ENCODE data around the gene PTTG1IP. TPM values are rescaled to one million over a fixed set of nuclear protein-coding genes. Genes with fewer than 3 reads are reported as not detected.
A peak's percentile ranks its signal among the peaks of the same experiment; 100 is the strongest.

The PTTG1IP gene
- total RNA-seq, 1 experiment from 2014 or later, result 427 TPM

DNA sequence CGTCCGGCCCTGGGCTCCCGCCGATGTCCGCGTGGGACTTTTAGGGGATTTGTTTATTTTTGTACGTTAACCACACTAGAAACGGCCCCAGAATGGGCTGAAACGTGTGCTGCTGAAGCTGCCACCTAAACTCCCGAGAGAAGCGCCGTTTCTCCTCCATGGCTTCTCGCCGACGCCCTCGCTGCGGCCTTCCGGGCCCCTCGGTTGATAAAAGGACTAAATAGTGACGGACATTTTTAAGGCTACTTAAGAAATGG, 678 bp upstream of the PTTG1IP start:
- DNase-seq (ENCODE audit: low read depth), result no peak
- in situ Hi-C loops (cut with HindIII; ENCODE audit: low pct_unique_long_range_greater_than_20kb, low sequenced_read_pairs), result no loop called here

GRCh38 chr21:44872649-44873355, 688 bp downstream of the PTTG1IP start:
- in situ Hi-C loops (cut with HindIII; ENCODE audit: low pct_unique_long_range_greater_than_20kb, low sequenced_read_pairs), result no loop called here
- DNase-seq (ENCODE audit: low read depth), result peak; percentile 31

DNA sequence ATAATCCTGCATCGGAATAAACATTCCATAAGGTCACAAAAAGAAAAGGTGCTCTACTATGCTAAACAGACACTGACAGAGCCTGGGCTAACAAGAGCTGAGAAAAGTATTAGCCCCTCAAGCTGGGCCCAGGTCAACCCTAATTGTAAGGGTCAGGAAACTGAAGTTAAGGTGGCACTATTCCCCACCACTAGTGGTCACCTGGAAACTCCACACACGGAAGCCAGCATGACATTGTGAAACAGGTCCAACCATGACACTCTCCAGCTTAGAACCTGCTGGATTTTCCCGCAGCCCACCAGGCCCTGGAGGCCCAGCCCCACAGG, 1.2 kb downstream of the PTTG1IP start:
- peak; percentile 39 for DNase-seq (ENCODE audit: low read depth)
- in situ Hi-C loops (cut with HindIII; ENCODE audit: low pct_unique_long_range_greater_than_20kb, low sequenced_read_pairs), result no loop called here

GRCh38 chr21:44871576-44872269, 1.8 kb downstream of the PTTG1IP start:
- peak; percentile 40 for DNase-seq (ENCODE audit: low read depth)
- in situ Hi-C loops (cut with HindIII; ENCODE audit: low pct_unique_long_range_greater_than_20kb, low sequenced_read_pairs), result no loop called here

- DNase-seq (ENCODE audit: low read depth), result no peak
- in situ Hi-C loops (cut with HindIII; ENCODE audit: low pct_unique_long_range_greater_than_20kb, low sequenced_read_pairs), result no loop called here
Observed at GRCh38 chr21:44870748-44871495, 2.6 kb downstream of the PTTG1IP start.

GRCh38 chr21:44869781-44870747, 3.4 kb downstream of the PTTG1IP start:
- in situ Hi-C loops (cut with HindIII; ENCODE audit: low pct_unique_long_range_greater_than_20kb, low sequenced_read_pairs), result no loop called here
- DNase-seq (ENCODE audit: low read depth), result peak; percentile 92

DNA sequence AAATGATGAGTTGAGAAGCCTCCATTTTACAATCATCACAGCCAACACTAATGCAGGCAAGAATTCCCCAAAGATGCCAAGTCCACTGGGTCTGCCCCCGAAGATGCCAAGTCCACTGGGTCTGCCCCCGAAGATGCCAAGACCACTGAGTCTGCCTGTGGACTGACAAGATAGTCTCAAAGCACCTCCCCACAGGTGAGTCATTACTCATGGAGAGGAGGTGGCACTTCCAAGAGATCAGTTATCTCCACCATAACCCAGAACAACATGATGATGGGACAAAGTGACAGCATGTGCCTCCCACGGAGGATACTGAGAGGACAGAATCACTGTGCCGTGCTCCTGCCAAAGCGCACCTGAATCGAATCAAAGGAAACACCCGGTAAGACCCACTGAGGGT, 4.8 kb downstream of the PTTG1IP start:
- DNase-seq (ENCODE audit: low read depth), result no peak
- in situ Hi-C loops (cut with HindIII; ENCODE audit: low pct_unique_long_range_greater_than_20kb, low sequenced_read_pairs), result no loop called here

GRCh38 chr21:44867999-44868700, 5.3 kb downstream of the PTTG1IP start:
- in situ Hi-C loops (cut with HindIII; ENCODE audit: low pct_unique_long_range_greater_than_20kb, low sequenced_read_pairs), result no loop called here
- no peak for DNase-seq (ENCODE audit: low read depth)

- DNase-seq (ENCODE audit: low read depth), result no peak
- in situ Hi-C loops (cut with HindIII; ENCODE audit: low pct_unique_long_range_greater_than_20kb, low sequenced_read_pairs), result no loop called here
Observed at GRCh38 chr21:44867464-44867863, 6.0 kb downstream of the PTTG1IP start.

DNA sequence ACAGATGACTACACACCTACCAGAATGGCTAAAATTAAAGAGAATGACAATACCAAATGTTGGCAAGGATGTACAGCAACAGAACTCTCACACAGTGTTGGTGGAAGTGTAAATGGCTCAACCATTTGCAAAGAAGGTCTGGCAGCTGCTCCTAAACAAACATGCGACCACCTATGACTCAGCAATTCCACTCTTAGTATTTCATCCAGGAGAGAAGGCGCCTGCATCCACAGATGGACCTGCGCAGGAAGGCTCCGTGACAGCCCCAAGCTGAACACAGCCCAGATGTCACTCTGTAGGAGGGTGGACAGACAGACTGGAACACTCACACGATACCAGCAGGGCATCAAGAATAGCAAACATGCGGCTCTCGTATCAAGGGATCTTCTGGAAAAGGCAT, 6.7 kb downstream of the PTTG1IP start:
- no peak for DNase-seq (ENCODE audit: low read depth)
- in situ Hi-C loops (cut with HindIII; ENCODE audit: low pct_unique_long_range_greater_than_20kb, low sequenced_read_pairs), result no loop called here

DNA sequence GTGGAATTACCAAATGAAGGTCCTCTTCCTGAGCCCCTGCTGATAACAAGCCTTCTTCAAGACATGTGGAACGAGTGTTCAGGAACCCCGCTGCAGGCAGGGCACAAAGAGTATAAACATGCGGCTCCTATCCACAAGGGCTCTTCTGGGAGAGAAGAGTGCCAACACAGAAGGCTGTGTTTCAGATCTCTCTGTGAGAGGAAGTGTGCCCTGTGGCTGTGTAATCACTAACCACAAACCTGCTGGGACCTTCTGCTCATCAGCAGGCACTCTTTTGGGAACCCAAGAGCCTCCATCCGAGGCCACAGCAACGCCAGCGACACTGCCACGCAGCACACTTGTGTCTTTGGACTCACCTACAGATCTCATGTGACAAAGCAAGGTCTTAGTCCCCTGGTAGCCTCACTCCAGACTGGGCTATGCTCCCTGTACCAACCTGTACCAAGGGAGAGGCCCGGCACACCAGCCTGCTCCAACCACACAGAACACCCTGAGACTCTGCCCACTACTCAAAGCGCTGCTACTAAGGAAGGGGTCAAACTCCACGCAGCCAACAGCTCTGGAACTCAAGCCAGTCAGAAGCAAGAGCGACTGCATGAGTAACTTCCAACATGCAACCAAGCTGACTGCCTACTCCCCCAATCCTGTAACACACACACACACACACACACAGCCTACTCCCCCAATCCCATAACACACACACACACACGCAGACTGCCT, 7.8 kb downstream of the PTTG1IP start:
- DNase-seq (ENCODE audit: low read depth), result no peak
- in situ Hi-C loops (cut with HindIII; ENCODE audit: low pct_unique_long_range_greater_than_20kb, low sequenced_read_pairs), result no loop called here

GRCh38 chr21:44862869-44863685, 10.4 kb downstream of the PTTG1IP start:
- no peak for DNase-seq (ENCODE audit: low read depth)
- in situ Hi-C loops (cut with HindIII; ENCODE audit: low pct_unique_long_range_greater_than_20kb, low sequenced_read_pairs), result no loop called here

GRCh38 chr21:44858791-44859190, 14.7 kb downstream of the PTTG1IP start:
- in situ Hi-C loops (cut with HindIII; ENCODE audit: low pct_unique_long_range_greater_than_20kb, low sequenced_read_pairs), result no loop called here
- DNase-seq (ENCODE audit: low read depth), result no peak

DNA sequence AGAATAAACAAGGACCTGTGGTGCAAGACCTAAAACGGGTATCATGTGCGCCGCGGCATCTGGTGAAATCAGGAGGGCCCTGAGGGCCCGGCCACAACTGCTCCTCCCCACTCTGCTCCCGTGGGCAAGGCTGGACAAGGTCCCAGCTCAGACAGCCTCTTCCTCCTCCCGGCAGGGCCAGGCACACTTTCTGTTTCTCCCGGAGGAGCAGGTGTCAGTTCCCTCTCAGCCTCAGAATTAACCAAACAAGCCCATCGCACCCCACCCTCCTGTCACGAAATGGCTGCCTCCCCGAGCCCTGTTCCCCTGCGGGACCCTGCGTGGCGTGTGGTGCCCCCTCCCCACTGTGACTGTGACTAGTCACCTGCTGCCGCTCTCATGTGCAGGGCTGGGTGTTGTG, 15.2 kb downstream of the PTTG1IP start:
- in situ Hi-C loops (cut with HindIII; ENCODE audit: low pct_unique_long_range_greater_than_20kb, low sequenced_read_pairs), result no loop called here

DNA sequence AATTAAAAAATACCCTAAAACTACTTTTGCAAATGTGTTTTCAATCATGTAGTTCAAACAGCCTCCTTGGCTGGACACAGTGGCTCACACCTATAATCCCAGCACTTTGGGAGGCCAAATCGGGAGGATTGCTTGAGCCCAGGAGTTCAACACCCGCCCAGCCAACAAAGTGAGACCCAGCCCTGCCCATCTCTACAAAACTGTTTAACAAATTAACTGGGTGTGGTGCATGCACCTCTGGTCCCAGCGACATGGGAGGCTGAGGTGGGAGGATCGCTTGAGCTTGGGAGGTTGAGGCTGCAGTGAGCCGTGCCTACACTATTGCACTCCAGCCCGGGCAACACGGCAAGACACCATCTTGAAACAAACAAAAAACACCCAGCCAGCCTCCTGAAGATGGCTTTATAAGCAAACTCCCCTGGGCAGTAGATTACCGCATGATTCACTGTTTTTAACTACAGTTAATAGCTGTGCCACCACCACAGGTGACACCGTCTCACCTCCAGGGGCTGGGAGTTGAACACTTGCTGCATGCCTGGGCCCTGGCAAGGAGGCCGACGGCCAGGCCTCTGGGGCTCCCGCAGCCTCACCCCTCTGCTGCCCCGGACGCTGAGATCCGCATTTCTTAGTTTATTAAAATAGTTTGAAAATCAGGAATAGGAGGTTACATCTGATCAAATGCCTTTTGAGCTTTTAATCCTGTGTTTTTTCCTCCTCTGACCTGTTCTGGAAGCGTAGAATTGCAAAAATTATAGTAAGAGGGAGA, 16.2 kb downstream of the PTTG1IP start:
- in situ Hi-C loops (cut with HindIII; ENCODE audit: low pct_unique_long_range_greater_than_20kb, low sequenced_read_pairs), result no loop called here
- no peak for DNase-seq (ENCODE audit: low read depth)

More for the DNA sequence above, 15.2 kb downstream of the PTTG1IP start:
- DNase-seq (ENCODE audit: low read depth), result no peak

DNA sequence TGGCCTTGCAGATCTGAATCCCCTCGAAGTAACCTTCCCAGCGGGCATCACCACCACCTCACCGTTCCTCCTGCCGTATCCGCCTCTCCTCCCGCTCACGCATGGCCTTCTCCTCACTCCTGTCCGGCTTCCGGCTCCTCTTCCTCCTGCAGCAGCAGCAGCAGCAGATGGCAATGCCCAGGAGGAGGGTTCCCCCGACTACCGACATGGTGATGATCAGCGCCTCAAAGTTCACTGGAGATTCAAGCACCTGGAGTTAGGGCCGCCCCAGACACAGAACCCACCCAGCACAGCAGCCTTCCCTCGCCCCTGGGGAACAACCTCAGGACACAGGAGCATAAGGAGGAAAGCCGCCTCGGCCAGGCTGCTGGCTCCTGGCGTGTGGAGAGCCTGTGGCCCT, 17.4 kb downstream of the PTTG1IP start:
- DNase-seq (ENCODE audit: low read depth), result no peak
- in situ Hi-C loops (cut with HindIII; ENCODE audit: low pct_unique_long_range_greater_than_20kb, low sequenced_read_pairs), result no loop called here

Measured in Caki2 (cell line).